ENCODE data around the gene DTD1.

The DTD1 gene

GRCh38 chr20:18663932-18664331, 76.1 kb downstream of the DTD1 start:
- no peak for DNase-seq (ENCODE audit: low spot score)

GRCh38 chr20:18665135-18665534, 77.3 kb downstream of the DTD1 start:
- DNase-seq (ENCODE audit: low spot score): no peak

- DNase-seq (ENCODE audit: low spot score): no peak
Measured at GRCh38 chr20:18666803-18667415, 79.1 kb downstream of the DTD1 start.

GRCh38 chr20:18669241-18670019, 81.6 kb downstream of the DTD1 start:
- DNase-seq (ENCODE audit: low spot score): no peak

GRCh38 chr20:18671203-18671710, 83.4 kb downstream of the DTD1 start:
- no peak for DNase-seq (ENCODE audit: low spot score)

GRCh38 chr20:18672834-18673233, 85.0 kb downstream of the DTD1 start:
- DNase-seq (ENCODE audit: low spot score): no peak

- DNase-seq (ENCODE audit: low spot score): no peak
Measured at GRCh38 chr20:18676396-18676795, 88.5 kb downstream of the DTD1 start.

GRCh38 chr20:18677126-18677525, 89.3 kb downstream of the DTD1 start:
- DNase-seq (ENCODE audit: low spot score): no peak

- DNase-seq (ENCODE audit: low spot score): no peak
Measured at GRCh38 chr20:18678549-18679419, 90.9 kb downstream of the DTD1 start.

GRCh38 chr20:18683839-18684238, 96.0 kb downstream of the DTD1 start:
- no peak for DNase-seq (ENCODE audit: low spot score)

- no peak for DNase-seq (ENCODE audit: low spot score)
Measured at GRCh38 chr20:18684775-18685174, 96.9 kb downstream of the DTD1 start.

- no peak for DNase-seq (ENCODE audit: low spot score)
Measured at GRCh38 chr20:18685406-18685805, 97.6 kb downstream of the DTD1 start.

- DNase-seq (ENCODE audit: low spot score): no peak
Measured at GRCh38 chr20:18686696-18687095, 98.8 kb downstream of the DTD1 start.

- DNase-seq (ENCODE audit: low spot score): no peak
Measured at GRCh38 chr20:18688676-18689075, 100.8 kb downstream of the DTD1 start.

GRCh38 chr20:18689557-18689956, 101.7 kb downstream of the DTD1 start:
- no peak for DNase-seq (ENCODE audit: low spot score)

- DNase-seq (ENCODE audit: low spot score): no peak
Measured at GRCh38 chr20:18692447-18692846, 104.6 kb downstream of the DTD1 start.

GRCh38 chr20:18694071-18694470, 106.2 kb downstream of the DTD1 start:
- DNase-seq (ENCODE audit: low spot score): no peak

- DNase-seq (ENCODE audit: low spot score): no peak
Measured at GRCh38 chr20:18695175-18695574, 107.3 kb downstream of the DTD1 start.

GRCh38 chr20:18698735-18699380, 111.0 kb downstream of the DTD1 start:
- no peak for DNase-seq (ENCODE audit: low spot score)

- DNase-seq (ENCODE audit: low spot score): no peak
Measured at GRCh38 chr20:18701969-18702368, 114.1 kb downstream of the DTD1 start.

GRCh38 chr20:18702736-18703135, 114.9 kb downstream of the DTD1 start:
- DNase-seq (ENCODE audit: low spot score): no peak

- DNase-seq (ENCODE audit: low spot score): no peak
Measured at GRCh38 chr20:18705490-18705889, 117.6 kb downstream of the DTD1 start.

Data from activated CD4-positive, alpha-beta T cell treated with anti-CD3 and anti-CD28 coated beads, Interleukin-2, Interleukin-4, amounts not matched to agents 100 ng/mL and 50 ng/mL, durations not matched to agents 16 hours and 8 hours (primary cell).